Measurements from ENCODE around the gene SGPP1. TPM values are rescaled to one million over a fixed set of nuclear protein-coding genes. Genes with fewer than 3 reads are reported as not detected.

Gene SGPP1
- total RNA-seq, 1 experiment from 2014 or later: 5.5 TPM

DNA sequence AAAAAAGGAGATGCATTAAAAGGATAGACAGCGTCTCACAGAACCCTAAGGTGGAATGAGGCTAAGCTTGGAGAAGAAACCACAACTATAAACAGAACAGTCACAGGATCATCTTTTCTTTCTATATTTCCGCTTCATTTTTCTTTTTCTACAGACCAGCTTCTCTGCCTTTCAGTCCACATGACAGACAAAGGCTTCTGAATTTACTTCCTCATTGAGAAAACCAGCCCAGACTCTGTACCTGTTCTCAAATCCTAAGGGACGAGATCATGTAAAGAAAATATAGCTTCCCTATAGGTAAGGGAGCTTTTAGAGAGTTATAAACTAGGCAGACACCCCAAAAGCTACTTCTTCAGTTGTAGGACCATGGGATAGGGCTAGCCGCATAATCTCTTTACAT is 17.4 kb downstream of the SGPP1 start:
- peaks cover 2 to 4% of the 10 kb centered on the region in 2 experiments; a peak in 3 of 5 replicates for H3K9me3 Mint-ChIP-seq
- Histone ChIP-seq H2BK20ac (ENCODE audit: low read depth, low read length, poor library complexity, severe bottlenecking) (no peak overlapping the region), H3K9me3 (ENCODE audit: control insufficient read depth, low read depth, low read length) (no peaks in the 10 kb centered on the region), H3K27me3 (ENCODE audit: insufficient read depth, low read length) (no peaks in the 10 kb centered on the region), H4K8ac (replicated peaks; ENCODE audit: insufficient read length, low read depth, low read length) (no peak overlapping the region), H3K18ac (ENCODE audit: insufficient read length, low read depth, low read length) (no peak overlapping the region), H4K20me1 (ENCODE audit: control insufficient read depth, insufficient read depth, insufficient read length) (no peaks in the 10 kb centered on the region), H3K14ac (ENCODE audit: insufficient read depth, low read length) (no peak overlapping the region), H2BK120ac (ENCODE audit: low read depth, low read length, poor library complexity, severe bottlenecking) (no peak overlapping the region), H3K23ac (ENCODE audit: insufficient read length, low read depth, low read length) (no peak overlapping the region), H3K79me1 (ENCODE audit: insufficient read depth, low read depth, low read length, poor library complexity, severe bottlenecking) (no peaks in the 10 kb centered on the region), H2BK15ac (ENCODE audit: low read depth, low read length) (no peak overlapping the region), H2BK12ac (ENCODE audit: insufficient read length, low read depth, low read length) (no peak overlapping the region), H3K9ac (ENCODE audit: extremely low read depth, insufficient read length, low read length) (no peak overlapping the region), H2BK5ac (ENCODE audit: insufficient read length, low read length) (no peak overlapping the region), H4K91ac (ENCODE audit: insufficient read length, low read depth, low read length) (no peak overlapping the region), H3K23me2 (ENCODE audit: insufficient read length, low read depth, low read length, poor library complexity, severe bottlenecking) (no peaks in the 10 kb centered on the region), H4K5ac (ENCODE audit: insufficient read length, low read depth, low read length) (no peak overlapping the region), H3K4me1 (ENCODE audit: insufficient read depth, low read length) (no peaks in the 10 kb centered on the region), H3K56ac (ENCODE audit: insufficient read length, low read depth, low read length) (no peak overlapping the region), H2AK5ac (ENCODE audit: insufficient read length, low read length) (no peak overlapping the region), H3K79me2 (ENCODE audit: insufficient read depth, low read length) (no peaks in the 10 kb centered on the region), H3K27ac (ENCODE audit: insufficient read length, low read depth, low read length) (no peak overlapping the region), H3K4ac (ENCODE audit: low read depth, low read length) (no peak overlapping the region), H3T11ph (ENCODE audit: low read length) (no peak overlapping the region), H2AFZ (ENCODE audit: low read length) (no peak overlapping the region), H3K4me2 (ENCODE audit: insufficient read depth, insufficient read length, low read length) (no peak overlapping the region)
- H3K27me3 Mint-ChIP-seq (ENCODE audit: low read depth): no peaks in the 10 kb centered on the region
- no peak for DNase-seq
- H3K27ac Mint-ChIP-seq: no peak overlapping the region
- peaks cover 1% of the 10 kb centered on the region in 2 experiments; a peak in 2 of 4 replicates for H3K4me1 Mint-ChIP-seq
- WGBS (ENCODE audit: extremely low coverage, insufficient read length, low lambda C conversion rate): no CpG with 5 or more reads among the region's 4 CpGs
- peaks cover 0 to 5% (median 2%) of the 10 kb centered on the region in 3 experiments; a peak in 4 of 7 replicates for H3K36me3 Mint-ChIP-seq (ENCODE audit: insufficient read depth in 1 of 3, low read depth in 3 of 3)
- TF ChIP-seq, protein P1, sequence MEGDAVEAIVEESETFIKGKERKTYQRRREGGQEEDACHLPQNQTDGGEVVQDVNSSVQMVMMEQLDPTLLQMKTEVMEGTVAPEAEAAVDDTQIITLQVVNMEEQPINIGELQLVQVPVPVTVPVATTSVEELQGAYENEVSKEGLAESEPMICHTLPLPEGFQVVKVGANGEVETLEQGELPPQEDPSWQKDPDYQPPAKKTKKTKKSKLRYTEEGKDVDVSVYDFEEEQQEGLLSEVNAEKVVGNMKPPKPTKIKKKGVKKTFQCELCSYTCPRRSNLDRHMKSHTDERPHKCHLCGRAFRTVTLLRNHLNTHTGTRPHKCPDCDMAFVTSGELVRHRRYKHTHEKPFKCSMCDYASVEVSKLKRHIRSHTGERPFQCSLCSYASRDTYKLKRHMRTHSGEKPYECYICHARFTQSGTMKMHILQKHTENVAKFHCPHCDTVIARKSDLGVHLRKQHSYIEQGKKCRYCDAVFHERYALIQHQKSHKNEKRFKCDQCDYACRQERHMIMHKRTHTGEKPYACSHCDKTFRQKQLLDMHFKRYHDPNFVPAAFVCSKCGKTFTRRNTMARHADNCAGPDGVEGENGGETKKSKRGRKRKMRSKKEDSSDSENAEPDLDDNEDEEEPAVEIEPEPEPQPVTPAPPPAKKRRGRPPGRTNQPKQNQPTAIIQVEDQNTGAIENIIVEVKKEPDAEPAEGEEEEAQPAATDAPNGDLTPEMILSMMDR (conservative IDR thresholded peaks at IDR 0.05): no peak
- no peak overlapping the region for H3K4me3 Mint-ChIP-seq

All from H9 (cell line).